NOMO-1 treated with DMSO at 0.1 percent for 48 hours (cell line): ENCODE measurements around the gene PPFIA4.

Experiments used
- DNase-seq: peaks from one replicate; lab custom pipeline; 2025; ENCODE audit not compliant: unreplicated experiment; lab: John Stamatoyannopoulos, UW

The PPFIA4 gene

GRCh38 chr1:203056012-203056411 is 29.7 kb downstream of the PPFIA4 start:
- DNase-seq: no peak

GRCh38 chr1:203056516-203056915 is 30.2 kb downstream of the PPFIA4 start:
- no peak for DNase-seq

DNA sequence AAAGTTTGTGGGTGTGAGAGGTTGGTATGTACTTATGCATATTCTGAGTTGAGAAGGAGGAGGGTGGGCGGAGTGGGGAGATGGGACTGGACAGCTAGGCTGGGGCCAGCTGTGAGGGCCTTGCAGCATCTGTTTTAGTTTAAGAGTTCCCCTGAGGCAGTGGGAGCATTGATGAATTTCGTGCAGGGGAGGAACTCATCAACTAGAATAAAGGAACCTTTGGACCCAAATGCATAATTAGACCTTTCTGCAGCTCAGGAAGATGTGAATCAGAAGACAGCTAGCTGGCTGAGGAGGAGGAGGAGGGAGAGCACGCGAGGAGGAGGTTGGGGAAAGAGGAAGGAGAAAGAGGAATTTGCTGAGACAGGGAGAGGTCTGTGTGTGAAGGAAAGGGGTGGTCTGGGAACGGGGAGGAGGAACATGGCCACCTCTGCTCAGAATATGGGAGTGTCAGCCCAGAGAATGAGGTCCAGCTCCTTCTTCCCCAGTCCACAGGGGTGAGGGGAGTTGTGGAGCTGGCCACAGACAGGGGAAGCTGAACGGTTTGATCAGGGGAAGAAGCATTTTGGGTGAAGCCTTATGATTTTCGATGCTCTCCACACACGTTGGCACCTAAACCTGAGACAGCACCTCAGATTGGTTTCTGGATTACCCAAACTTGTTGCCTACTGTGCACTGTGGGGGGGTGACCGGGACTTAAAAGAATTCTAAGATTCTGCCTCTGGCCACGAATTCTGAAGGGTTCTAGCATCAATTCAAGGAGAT is 31.8 kb downstream of the PPFIA4 start:
- DNase-seq: peak; percentile 75

GRCh38 chr1:203058676-203058935 is 32.3 kb downstream of the PPFIA4 start:
- DNase-seq: no peak

GRCh38 chr1:203059485-203059884 is 33.2 kb downstream of the PPFIA4 start:
- peak; percentile 47 for DNase-seq

GRCh38 chr1:203060115-203060514 is 33.8 kb downstream of the PPFIA4 start:
- no peak for DNase-seq

- DNase-seq: no peak
These were observed 37.0 kb downstream of the PPFIA4 start for GRCh38 chr1:203063287-203063686.

GRCh38 chr1:203065191-203065590 is 38.9 kb downstream of the PPFIA4 start:
- no peak for DNase-seq

GRCh38 chr1:203065986-203066385 is 39.7 kb downstream of the PPFIA4 start:
- no peak for DNase-seq

DNA sequence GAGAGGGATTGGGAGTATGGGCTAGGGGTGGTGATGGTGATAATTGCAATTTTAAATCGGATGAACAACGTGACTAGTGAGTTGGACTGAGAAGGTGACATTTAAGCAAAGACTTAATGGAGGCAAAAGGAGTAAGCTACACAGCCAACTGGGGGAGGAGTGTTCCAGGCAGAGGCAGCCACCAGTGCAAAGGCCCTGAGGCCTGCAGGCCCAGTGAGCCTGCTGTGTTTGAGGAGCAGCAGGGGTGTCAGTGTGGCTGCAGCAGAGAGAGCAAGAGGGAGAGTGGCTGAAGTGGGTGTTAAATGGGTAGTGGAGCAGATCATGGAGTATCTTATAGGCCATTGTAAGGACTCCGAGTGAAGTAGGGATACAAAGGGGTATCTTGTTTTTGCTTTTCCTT is 40.7 kb downstream of the PPFIA4 start:
- DNase-seq: no peak

DNA sequence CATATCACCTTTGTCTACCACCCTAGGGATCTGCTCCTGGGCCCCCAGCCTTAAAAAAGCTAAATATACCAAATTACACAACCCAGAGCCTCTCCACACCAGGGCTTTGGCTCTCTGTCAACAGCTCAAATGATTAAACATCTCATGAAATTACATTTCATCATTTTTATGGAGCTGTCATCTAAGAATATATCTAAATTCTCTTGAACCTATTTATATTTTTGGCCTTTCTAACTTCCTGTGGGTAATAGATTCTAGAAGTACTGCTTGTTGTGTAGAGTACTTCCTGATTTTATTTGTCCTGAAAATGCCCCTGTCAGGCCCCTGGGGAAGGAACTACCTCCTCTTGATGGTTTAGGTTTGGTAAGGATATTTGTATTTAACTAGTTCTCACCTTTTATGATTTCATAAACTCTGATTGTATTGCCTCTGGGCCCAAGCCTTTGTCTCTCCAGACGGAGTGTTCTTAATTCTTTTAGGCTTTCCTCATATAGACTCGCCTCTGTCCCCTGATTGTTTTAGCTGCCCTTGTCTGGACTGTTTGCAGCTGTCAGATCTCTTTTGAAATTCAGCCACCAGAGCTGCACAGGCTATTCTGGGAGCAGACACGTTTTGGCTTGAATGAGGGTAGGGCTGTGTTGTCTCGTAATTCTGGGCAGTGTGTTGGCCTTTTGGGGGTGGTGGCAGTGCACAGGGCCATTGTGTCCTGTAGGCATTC is 42.9 kb downstream of the PPFIA4 start:
- DNase-seq: peak; percentile 95

GRCh38 chr1:203072002-203072602 is 45.8 kb downstream of the PPFIA4 start:
- DNase-seq: no peak

DNA sequence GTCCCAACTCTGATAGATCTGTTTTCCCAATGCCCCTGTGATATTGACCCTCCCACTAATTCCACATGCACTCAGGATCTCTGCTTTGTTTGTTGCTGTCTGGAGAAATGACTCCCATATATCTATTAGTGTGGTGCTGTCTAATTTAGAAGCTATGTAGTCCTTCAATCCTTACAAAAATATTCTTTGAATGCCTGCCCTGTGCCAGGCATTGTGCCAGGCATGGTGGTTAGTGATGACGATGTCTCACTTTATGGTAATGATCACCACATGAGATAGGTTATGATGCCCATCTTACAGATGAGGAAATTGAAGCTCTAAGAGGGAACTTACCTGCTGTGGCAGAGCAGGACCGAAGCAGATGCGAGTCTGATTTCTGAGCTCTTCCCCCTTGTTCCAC is 46.6 kb downstream of the PPFIA4 start:
- DNase-seq: no peak

- no peak for DNase-seq
These were observed 47.2 kb downstream of the PPFIA4 start for GRCh38 chr1:203073469-203073868.

GRCh38 chr1:203074610-203075009 is 48.3 kb downstream of the PPFIA4 start:
- DNase-seq: no peak

DNA sequence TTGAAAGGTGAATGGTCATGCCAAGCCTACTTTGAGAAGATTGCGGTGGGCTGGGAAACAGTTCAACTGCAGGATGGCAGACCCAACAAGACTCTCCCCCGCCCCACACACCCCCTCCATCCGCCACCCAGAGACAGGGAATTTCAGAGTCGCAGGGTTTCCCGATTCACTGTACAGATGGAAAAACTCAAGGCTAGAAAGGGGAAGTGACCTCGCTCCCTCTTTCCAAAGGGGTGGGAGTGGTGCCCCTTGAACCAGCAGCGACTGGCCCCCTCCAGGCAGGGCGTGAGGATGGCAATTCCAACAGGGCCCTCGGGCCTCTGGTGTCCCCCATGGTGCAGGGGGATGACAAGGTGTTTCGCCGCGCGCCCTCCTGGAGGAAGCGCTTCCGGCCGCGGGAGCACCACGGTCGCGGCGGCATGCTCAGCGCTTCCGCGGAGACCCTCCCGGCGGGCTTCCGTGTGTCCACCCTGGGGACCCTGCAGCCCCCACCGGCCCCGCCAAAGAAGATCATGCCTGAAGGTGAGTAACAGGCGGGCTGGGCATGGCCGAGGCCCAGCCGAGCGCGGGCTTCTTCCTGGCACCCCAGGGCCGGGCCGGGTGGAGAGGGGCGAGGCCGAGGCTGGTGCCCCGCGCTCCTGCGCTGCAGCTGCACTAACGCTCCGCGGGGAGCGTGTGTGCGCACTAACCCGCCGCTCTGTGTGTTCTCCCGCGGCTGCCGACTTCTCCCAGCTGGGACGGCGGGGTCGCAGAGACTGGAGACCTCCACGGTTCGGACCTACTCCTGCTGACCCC is 49.1 kb downstream of the PPFIA4 start:
- peak; percentile 19 for DNase-seq

DNA sequence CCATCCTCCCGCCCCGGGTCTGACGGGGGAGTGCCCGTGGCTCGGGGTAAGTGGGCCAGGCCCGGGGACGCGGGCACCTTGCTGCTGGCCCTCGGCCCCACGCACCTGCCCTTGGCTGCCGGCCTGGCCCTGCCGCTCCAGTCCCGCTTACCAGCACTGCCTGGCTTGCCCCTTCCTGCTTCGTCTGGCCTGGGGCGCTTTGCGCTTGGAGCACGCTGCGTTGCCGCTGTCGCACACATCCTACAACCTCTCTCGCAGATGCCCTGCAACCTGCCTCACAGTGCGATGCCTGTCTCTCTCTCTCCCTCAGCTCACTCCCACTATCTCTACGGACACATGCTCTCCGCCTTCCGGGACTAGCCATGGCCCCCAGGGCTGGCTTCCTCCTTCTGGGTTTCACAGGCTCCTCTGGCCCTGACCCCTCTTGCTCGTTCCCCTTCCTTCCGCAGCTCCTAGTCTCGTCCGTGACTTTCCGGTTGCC is 49.8 kb downstream of the PPFIA4 start:
- peak; percentile 64 for DNase-seq

GRCh38 chr1:203077367-203077766 is 51.1 kb downstream of the PPFIA4 start:
- no peak for DNase-seq

DNA sequence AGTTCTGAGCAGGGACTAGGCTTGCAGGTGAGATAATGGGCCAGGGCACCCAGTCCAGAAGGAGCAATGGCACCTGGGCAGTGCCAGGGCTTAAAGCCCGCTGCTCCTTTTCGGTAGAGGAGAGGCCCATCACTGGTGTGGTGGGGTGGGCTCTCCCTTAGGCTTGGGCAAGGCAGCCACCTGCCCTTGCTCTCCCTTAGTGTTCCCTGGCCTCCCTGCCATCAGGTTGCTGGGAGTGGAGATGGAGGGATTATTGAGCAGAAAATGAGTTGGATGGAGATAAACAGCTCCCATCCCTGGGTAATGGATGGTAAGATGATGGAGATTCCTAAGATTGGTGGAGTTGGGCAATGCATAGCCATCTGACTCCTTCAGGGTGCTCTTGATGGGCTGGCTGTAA is 51.7 kb downstream of the PPFIA4 start:
- DNase-seq: no peak

- DNase-seq: no peak
These were observed 52.2 kb downstream of the PPFIA4 start for GRCh38 chr1:203078478-203078877.

DNA sequence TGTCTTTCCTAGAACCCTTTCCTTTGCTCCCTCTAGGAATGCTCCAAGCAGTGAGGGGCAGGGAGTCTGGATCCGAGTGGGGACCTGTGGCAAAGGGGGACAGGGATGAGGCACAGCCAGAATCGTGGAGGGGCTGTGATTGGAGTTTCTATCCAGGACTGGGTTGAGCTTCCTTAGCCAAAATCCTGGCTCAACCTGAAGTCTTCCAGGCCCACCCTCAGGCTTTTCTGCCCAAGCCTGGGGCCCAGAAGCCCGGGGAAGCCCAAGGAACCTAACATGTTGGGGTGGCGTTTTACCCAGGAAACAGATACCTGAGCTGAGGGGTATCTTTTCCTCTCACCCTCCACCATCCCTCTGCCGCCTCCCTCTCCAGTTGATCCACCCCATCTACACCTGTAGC is 54.2 kb downstream of the PPFIA4 start:
- DNase-seq: no peak
